SK-N-MC (cell line): Measurements from ENCODE around the gene CAMK1.

Experiments
- DNase-seq: peaks from one replicate; pipeline ENCODE4 v3.0.0-alpha.2; 2011; ENCODE audit warnings: low read depth, low spot score
- H3K27ac ChIP-seq: fragments of 200-600 bp; sonication (generic); 2 replicates; pipeline ENCODE4 v1.5.1; 2016; ENCODE audit warnings: mixed run types
- H3K36me3 ChIP-seq: fragments of 200-600 bp; sonication (generic); 2 replicates; pipeline ENCODE4 v1.6.1; 2017; ENCODE audit warnings: antibody characterized with exemption, low read length, mixed read lengths; ENCODE audit not compliant: insufficient read depth
- H3K4me3 ChIP-seq: fragments of 200-600 bp; sonication (generic); 2 replicates; pipeline ENCODE4 v1.5.1; 2016
- H3K9ac ChIP-seq: fragments of 200-600 bp; sonication (generic); 2 replicates; pipeline ENCODE4 v1.8.0; 2017; ENCODE audit warnings: mixed run types, mixed read lengths; ENCODE audit not compliant: insufficient read length
- H3K9me3 ChIP-seq: fragments of 200-600 bp; sonication (generic); 2 replicates; pipeline ENCODE4 v1.6.1; 2017; ENCODE audit warnings: low read depth, mild to moderate bottlenecking, antibody characterized with exemption, low read length, moderate library complexity, mixed read lengths
- EZH2 ChIP-seq: fragments of 200-600 bp; sonication (generic); IDR thresholded peaks from one replicate; pipeline ENCODE4 v1.6.1; 2017; ENCODE audit warnings: antibody characterized with exemption
- FOXP2 ChIP-seq: optimal IDR thresholded peaks from 2 replicates; pipeline ENCODE3; 2011; ENCODE audit warnings: mild to moderate bottlenecking, moderate library complexity; ENCODE audit not compliant: insufficient read depth; ENCODE audit errors: extremely low read length, control extremely low read depth
- POLR2AphosphoS5 ChIP-seq: IDR thresholded peaks from 2 replicates; pipeline ENCODE4 v1.6.1; 2012; ENCODE audit warnings: mild to moderate bottlenecking, low read depth, low read length, borderline replicate concordance

The CAMK1 gene

DNA sequence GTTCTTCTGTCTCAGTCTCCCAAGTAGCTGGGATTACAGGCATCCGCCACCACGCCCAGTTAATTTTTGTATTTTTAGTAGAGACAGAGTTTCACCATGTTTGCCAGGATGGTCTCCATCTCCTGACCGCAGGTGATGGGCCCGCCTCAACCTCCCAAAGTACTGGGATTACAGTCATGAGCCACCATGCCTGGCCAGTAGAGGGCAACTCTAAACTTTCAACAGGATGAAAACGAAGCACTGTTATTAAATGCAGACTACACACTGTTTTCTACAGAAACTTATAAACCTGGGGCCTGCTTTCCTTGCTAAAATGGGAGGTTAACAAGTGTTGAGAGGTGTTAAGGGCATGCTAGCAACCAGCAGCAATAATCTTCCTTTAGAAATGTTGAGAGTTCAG is 30.8 kb upstream of the CAMK1 start:
- TF ChIP-seq FOXP2, result no peak
- TF ChIP-seq POLR2AphosphoS5, result no peak
- TF ChIP-seq EZH2, result no peak
- Histone ChIP-seq H3K36me3 (peaks cover 47% of the 10 kb centered on the region; the same call in 1 of the 2 replicates), H3K27ac (no peak overlapping the region), H3K9ac (no peak overlapping the region), H3K9me3 (no peaks in the 10 kb centered on the region), H3K4me3 (no peak overlapping the region)
- DNase-seq, result no peak

DNA sequence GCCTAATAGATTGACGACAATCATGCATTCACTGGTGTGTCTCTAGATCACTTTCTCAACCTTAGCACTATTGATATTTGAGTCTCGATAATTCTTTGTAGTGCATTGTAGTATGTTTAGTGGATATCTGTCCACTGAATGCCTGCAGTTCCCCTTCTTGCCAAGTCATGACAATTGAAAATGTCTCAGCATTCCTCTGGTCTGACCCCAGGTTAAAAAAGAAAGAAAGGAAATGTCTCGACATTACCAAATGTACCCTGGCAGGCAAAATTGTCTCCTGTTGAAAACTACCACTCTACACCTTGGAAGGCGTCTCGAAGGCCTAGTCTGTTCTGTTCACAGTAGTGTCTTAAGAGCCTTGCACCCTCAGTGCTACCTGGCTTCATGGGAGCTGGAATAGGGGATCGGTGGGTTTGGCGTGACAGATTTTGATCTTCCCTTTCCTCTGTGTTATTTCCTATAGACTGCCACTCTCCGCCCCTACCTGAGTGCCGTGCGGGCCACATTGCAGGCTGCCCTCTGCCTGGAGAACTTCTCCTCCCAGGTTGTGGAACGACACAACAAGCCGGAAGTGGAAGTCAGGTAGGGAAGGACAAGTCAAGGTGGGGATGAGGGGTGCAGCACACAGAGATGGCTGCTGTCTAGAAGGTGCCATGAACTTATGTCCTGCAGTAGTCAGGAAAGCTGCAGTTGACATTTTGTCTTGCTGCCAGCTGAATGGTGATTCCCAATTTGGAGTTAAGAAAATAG is 27.6 kb upstream of the CAMK1 start:
- peaks cover 30% of the 10 kb centered on the region; the same call in 1 of the 2 replicates for H3K36me3 ChIP-seq
- H3K9me3 ChIP-seq, result no peaks in the 10 kb centered on the region
- TF ChIP-seq EZH2 (no peak), POLR2AphosphoS5 (no peak), FOXP2 (no peak)
- H3K4me3 ChIP-seq, result no peak overlapping the region
- H3K9ac ChIP-seq, result no peak overlapping the region
- no peak overlapping the region for H3K27ac ChIP-seq
- DNase-seq, result no peak

DNA sequence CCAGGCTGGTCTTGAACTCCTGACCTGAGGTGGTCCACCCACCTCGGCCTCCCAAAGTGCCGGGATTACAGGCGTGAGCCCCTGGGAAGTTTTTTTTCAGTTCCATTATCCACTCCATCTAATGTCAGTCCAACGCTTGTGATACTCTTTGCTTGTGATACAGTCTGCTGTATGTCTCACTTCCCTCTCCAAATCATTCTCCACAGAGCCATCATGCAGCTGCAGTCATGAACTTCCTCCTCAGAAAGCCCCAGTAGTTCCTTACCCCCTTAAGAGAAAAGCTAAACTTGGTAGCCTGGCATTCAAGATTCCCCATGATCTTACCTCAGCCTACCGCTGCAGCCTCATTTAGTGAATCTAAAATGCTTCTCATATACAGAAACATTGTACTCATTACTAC is 25.5 kb upstream of the CAMK1 start:
- no peak overlapping the region for H3K4me3 ChIP-seq
- H3K27ac ChIP-seq, result no peak overlapping the region
- no peak for DNase-seq
- no peak overlapping the region for H3K9ac ChIP-seq
- no peaks in the 10 kb centered on the region for H3K9me3 ChIP-seq
- peaks cover 21% of the 10 kb centered on the region; the same call in 1 of the 2 replicates for H3K36me3 ChIP-seq
- TF ChIP-seq FOXP2 (no peak), POLR2AphosphoS5 (no peak), EZH2 (no peak)

DNA sequence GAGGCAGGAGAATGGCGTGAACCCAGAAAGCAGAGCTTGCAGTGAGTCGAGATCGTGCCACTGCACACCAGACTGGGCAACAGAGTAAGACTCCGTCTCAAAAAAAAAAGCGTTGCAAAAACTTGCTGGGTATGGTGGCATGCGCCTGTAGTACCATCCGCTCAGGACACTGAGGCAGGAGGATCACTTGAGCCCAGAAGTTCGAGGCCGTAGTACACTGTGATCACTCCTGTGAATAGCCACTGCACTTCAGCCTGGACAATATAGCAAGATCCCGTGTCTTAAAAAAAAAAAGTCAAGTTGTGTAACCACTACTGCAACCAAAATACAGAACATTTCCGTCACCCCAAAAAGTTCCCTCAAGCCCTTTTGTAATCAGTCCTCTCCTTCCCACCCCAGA is 24.7 kb upstream of the CAMK1 start:
- TF ChIP-seq EZH2, result no peak
- no peak for TF ChIP-seq FOXP2
- no peak for TF ChIP-seq POLR2AphosphoS5
- no peak overlapping the region for H3K27ac ChIP-seq
- H3K4me3 ChIP-seq, result no peak overlapping the region
- no peak overlapping the region for H3K9ac ChIP-seq
- no peak for DNase-seq
- H3K36me3 ChIP-seq, result peaks cover 13% of the 10 kb centered on the region; the same call in 1 of the 2 replicates
- H3K9me3 ChIP-seq, result no peaks in the 10 kb centered on the region

DNA sequence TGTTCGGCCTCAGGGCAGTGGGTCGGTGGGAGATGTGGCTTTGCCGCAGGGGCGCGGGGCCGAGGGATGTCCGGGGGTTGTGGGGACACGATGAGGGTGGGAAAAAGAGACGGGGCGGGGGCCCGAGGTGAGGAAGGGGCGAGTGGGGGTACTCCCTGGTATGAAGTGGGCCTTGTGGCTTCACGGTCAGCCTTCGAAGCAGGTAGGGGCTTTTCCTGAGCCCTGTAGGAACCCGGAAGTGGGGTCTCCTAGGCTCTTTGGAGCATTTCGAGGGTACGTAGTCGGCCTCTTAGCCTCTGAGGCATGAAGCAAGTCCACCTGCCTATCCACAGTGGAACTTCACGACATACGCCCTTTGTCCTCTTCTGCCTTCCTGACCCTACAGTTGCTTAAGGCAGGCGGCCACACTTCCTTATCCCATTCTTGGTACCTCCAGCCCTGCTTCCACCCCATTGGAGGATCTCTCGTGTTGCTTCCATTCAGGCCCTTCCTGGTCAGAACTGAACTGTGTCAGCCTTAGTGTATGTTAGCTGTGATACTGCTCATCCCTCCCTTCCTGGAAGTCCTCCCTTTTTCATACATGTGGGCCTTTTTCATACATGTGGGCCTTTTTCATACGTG is 23.5 kb upstream of the CAMK1 start:
- Histone ChIP-seq H3K4me3 (peak overlapping the region; percentile 84), H3K9me3 (no peaks in the 10 kb centered on the region), H3K36me3 (peaks cover 5% of the 10 kb centered on the region; the same call in 1 of the 2 replicates), H3K27ac (peak overlapping the region; percentile 97; the same call in 1 of the 2 replicates), H3K9ac (peak overlapping the region; percentile 97)
- TF ChIP-seq EZH2 (no peak), FOXP2 (no peak), POLR2AphosphoS5 (no peak)
- no peak for DNase-seq

DNA sequence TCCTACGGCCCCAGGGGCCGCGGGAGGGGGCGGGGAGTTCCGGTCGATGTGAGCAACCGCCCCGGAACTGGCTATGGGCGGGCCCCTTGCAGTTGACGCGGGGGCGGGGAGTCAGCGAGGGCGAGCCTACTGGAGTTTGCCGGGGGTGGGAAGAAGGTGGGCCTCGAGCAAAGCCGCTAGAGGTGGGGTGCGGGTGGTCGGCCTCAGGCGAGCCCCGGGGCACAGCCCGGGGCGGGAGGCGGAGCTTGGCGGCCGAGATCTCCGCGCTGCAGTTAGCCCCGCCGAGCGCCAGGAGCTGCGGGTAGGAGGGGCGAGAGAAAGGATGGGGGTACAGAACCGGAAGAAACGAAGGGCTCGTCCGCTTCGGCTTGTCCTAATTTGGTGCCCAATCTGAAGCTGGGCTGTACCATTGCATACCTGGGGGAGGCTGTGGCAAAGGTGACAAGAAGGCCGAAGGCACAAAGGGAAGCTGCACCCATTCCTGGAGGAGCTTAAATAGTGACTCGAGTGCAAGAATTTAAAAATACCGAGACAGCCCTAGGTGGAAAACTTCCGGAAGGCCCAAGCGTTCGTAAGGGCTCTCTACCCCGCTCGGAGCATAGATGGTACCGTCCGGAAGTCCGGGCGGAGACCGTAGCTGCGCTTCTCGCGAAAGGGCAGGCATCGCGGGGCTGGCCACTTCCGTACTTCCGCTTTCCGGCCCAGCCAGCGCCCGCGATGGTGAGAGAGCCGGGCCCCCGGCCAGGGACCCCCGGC is 22.8 kb upstream of the CAMK1 start, which contains the start of the genes ARPC4 and TADA3:
Gene ARPC4 (plus strand): TSS at position 678 of the 756 bp plus-strand sequence. CDS start 40 bp downstream, at position 718.
Gene TADA3 (minus strand): TSS at position 69 of the 756 bp plus-strand sequence. CDS start 1,007 bp downstream, outside the sequence.
- peak within 1 kb of the TSS; percentile 84 for H3K4me3 ChIP-seq

DNA sequence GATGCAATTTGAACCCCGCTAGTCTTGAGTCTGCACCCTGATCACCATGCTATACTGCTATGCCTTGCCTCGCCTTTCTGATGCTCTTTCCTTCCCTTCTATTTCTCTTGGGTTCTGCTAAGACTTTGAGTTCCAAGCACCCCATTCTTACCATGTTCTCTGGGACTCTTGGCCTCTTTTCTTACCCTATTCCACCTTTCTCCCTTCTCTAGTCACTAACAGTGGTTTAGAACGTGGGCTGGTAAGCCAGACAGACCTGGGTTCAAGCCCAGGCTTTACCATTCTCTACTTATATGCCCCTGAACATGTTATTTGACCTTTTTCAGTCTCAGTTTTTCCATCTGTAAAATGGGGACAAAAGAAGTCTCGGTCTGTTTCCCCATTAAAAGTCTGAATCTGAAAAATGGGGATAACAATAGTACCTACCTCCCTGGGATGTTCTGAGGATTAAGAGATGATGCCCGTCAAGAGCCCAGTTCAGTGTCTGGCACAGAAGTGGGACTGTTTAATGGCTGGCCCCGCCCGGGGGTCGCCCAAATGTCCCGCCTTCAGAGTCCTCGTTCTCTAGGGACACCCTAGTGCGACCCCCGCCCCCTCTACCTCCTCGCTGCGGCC is 22.1 kb upstream of the CAMK1 start:
- no peaks in the 10 kb centered on the region for H3K36me3 ChIP-seq
- DNase-seq, result no peak
- peak overlapping the region; percentile 84 for H3K4me3 ChIP-seq
- no peaks in the 10 kb centered on the region for H3K9me3 ChIP-seq
- H3K27ac ChIP-seq, result peak overlapping the region; percentile 97
- no peak for TF ChIP-seq EZH2
- no peak; the same call in 1 of the 2 replicates for TF ChIP-seq POLR2AphosphoS5
- no peak for TF ChIP-seq FOXP2
- peak overlapping the region; percentile 97 for H3K9ac ChIP-seq

More for the DNA sequence above, 22.8 kb upstream of the CAMK1 start, which contains the start of the genes ARPC4 and TADA3:
- Histone ChIP-seq H3K9ac (peak within 1 kb of the TSS; percentile 97), H3K9me3 (no peaks in the 10 kb centered on the region), H3K27ac (peak within 1 kb of the TSS; percentile 97), H3K36me3 (peaks cover 1% of the 10 kb centered on the region; the same call in 1 of the 2 replicates)
- peak; percentile 76 for DNase-seq
- peak; percentile 88 for TF ChIP-seq POLR2AphosphoS5
- TF ChIP-seq EZH2, result no peak

DNA sequence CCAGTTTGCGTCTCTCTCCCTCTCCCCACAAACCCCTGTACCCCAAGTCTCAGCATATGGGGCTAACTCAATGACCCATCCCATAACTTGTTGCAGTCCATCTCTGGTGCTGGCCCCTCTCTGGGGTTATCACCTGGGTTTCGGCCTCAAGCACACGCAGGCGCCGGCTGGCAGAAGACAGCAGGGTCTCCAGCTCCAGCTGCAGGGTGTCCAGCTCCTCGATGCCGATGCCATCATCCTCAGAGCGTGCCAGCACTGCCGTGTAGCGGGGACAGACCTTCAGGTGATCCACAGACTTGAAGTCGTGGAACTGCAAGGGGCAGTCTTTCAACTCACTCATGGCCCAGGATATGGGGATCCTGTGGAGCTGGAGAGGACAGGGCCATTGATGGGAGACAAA is 21.4 kb upstream of the CAMK1 start:
- no peak for DNase-seq
- no peak overlapping the region for H3K27ac ChIP-seq
- TF ChIP-seq EZH2 (no peak), FOXP2 (no peak), POLR2AphosphoS5 (no peak)
- H3K4me3 ChIP-seq, result no peak overlapping the region
- no peaks in the 10 kb centered on the region for H3K9me3 ChIP-seq
- no peak overlapping the region for H3K9ac ChIP-seq
- no peaks in the 10 kb centered on the region for H3K36me3 ChIP-seq
